K562 (cell line): ENCODE measurements around the gene MTMR4. TPM values are rescaled to one million over a fixed set of nuclear protein-coding genes. Genes with fewer than 3 reads are reported as not detected.
A peak's percentile ranks its signal among the peaks of the same experiment; 100 is the strongest.

Experiments
- ATAC-seq: fragments of 200-7000 bp; cut with Tn5 transposase; 3 replicates; pipeline ENCODE4 v1.9.1; 2020; ENCODE audit warnings: moderate library complexity
- BruUV-seq: library from RNA; stranded (reverse); fragments of 400-500 nt; replicated peaks from 2 replicates; lab custom pipeline; 2021; lab: Mats Ljungman, UMichigan
- CTCF ChIA-PET: fragments of 300-600 bp; formaldehyde crosslinking; extraction: SDS; loops from one replicate; lab custom pipeline; 2021; ENCODE audit warnings: low intra/inter-chr PET ratio; lab: Yijun Ruan, JAX
- POLR2A ChIA-PET: fragments of 300-600, 350-650 bp; sonication (Branson Sonifier 250); formaldehyde crosslinking; extraction: SDS; loops from one replicate; lab custom pipeline; 2021; ENCODE audit warnings: antibody characterized with exemption, inconsistent platforms; lab: Yijun Ruan, JAX
- DNase-seq, 4 experiments: peaks; one replicate each; pipeline versions ENCODE4 v3.0.0 to v3.0.0-alpha.2; 2011 to 2018; ENCODE audit warnings: low spot score in 3 of 4, mixed read lengths in 3 of 4; ENCODE audit errors: extremely low read depth in 1 of 4
- FAIRE-seq: peaks from 2 replicates; lab custom pipeline; 2011; peaks lifted over from hg19 to GRCh38; lab: Jason Lieb, UNC
- H2AFZ ChIP-seq: 2 replicates; pipeline ENCODE4 v1.6.0; 2011; ENCODE audit warnings: low read depth, low read length, control low read depth, inconsistent platforms
- H3K27ac ChIP-seq: fragments of 200-600 bp; 3 replicates; pipeline ENCODE4 v1.8.0; 2011; ENCODE audit warnings: low read depth, mild to moderate bottlenecking, control low read depth, inconsistent platforms, low read length, moderate library complexity, mixed read lengths; ENCODE audit errors: extremely low read depth
- H3K27me3 ChIP-seq, 2 experiments: fragments of 300-600 bp in 1 of 2; 2 replicates in 1 of 2; 3 replicates in 1 of 2; pipeline versions ENCODE4 v1.6.0 to v1.8.0; 2011; ENCODE audit warnings: inconsistent platforms in 2 of 2, low read length in 2 of 2, mild to moderate bottlenecking in 1 of 2, mixed read lengths in 1 of 2, moderate library complexity in 1 of 2; ENCODE audit not compliant: control insufficient read depth in 2 of 2, insufficient read depth in 2 of 2
- H3K36me3 ChIP-seq: fragments of 300-600 bp; 3 replicates; pipeline ENCODE4 v1.8.0; 2011; ENCODE audit warnings: mild to moderate bottlenecking, low read length, inconsistent platforms; ENCODE audit not compliant: control insufficient read depth, insufficient read depth
- H3K4me1 ChIP-seq, 2 experiments: fragments of 200-600 bp in 1 of 2; replicated peaks in 1 of 2; 2 replicates in 1 of 2; 3 replicates in 1 of 2; pipeline versions ENCODE4 v1.5.1 to v1.8.0; 2011; ENCODE audit warnings: inconsistent platforms in 2 of 2, low read length in 2 of 2, mild to moderate bottlenecking in 1 of 2, mixed read lengths in 1 of 2, moderate library complexity in 1 of 2; ENCODE audit not compliant: control insufficient read depth in 2 of 2, insufficient read depth in 2 of 2
- H3K4me2 ChIP-seq: 2 replicates; pipeline ENCODE4 v1.6.1; 2011; ENCODE audit warnings: low read length, control low read depth, inconsistent platforms, mixed read lengths; ENCODE audit not compliant: insufficient read depth
- H3K4me3 ChIP-seq: fragments of 200-600 bp; sonication (generic), shearing (Covaris generic); 2 replicates; pipeline ENCODE4 v1.5.1; 2016; ENCODE audit warnings: control low read depth, inconsistent platforms
- H3K79me2 ChIP-seq: fragments of 200-600 bp; 3 replicates; pipeline ENCODE4 v1.8.0; 2011; ENCODE audit warnings: low read length, inconsistent platforms; ENCODE audit not compliant: control insufficient read depth, insufficient read depth
- H3K9ac ChIP-seq, 2 experiments: 2 replicates each; pipeline versions ENCODE4 v1.6.0 to v1.6.1; 2011; ENCODE audit warnings: low read depth in 2 of 2, low read length in 2 of 2, control low read depth in 1 of 2, inconsistent platforms in 1 of 2, mild to moderate bottlenecking in 1 of 2, mixed read lengths in 1 of 2; ENCODE audit not compliant: insufficient read depth in 1 of 2
- H3K9me1 ChIP-seq: one replicate; pipeline ENCODE4 v1.6.0; 2011; ENCODE audit warnings: inconsistent platforms, mild to moderate bottlenecking, low read length, moderate library complexity; ENCODE audit not compliant: control insufficient read depth, insufficient read depth
- H3K9me3 ChIP-seq: replicated peaks from 2 replicates; pipeline ENCODE4 v1.5.1; 2011; ENCODE audit warnings: low read depth, low read length, inconsistent platforms; ENCODE audit not compliant: control insufficient read depth, insufficient read depth
- H4K20me1 ChIP-seq: replicated peaks from 2 replicates; pipeline ENCODE4 v1.6.1; 2011; ENCODE audit warnings: low read length, inconsistent platforms, mixed read lengths; ENCODE audit not compliant: control insufficient read depth, insufficient read depth
- ATF3 ChIP-seq, 2 experiments: fragments of 450-650 bp in 1 of 2; sonication (generic) in 1 of 2; formaldehyde crosslinking in 1 of 2; IDR thresholded peaks in 1 of 2; conservative IDR thresholded peaks in 1 of 2; 2 replicates each; pipeline versions ENCODE4 v1.6.1 to v1.8.1; 2016 to 2023; ENCODE audit warnings: mild to moderate bottlenecking in 2 of 2, moderate library complexity in 2 of 2, inconsistent platforms in 1 of 2, missing genetic modification reagents in 1 of 2
- CBX2 ChIP-seq: fragments of 200-600 bp; sonication (generic); IDR thresholded peaks from one replicate; pipeline ENCODE4 v1.6.1; 2012; ENCODE audit warnings: mild to moderate bottlenecking, low read length, inconsistent platforms; ENCODE audit not compliant: insufficient read depth, poor library complexity, severe bottlenecking
- EGR1 ChIP-seq: fragments of 450-650 bp; conservative IDR thresholded peaks from 2 replicates; pipeline ENCODE4 v1.6.1; 2017; ENCODE audit warnings: mild to moderate bottlenecking
- EZH2 ChIP-seq: IDR thresholded peaks from 2 replicates; pipeline ENCODE4 v1.6.1; 2012; ENCODE audit warnings: low read depth, mild to moderate bottlenecking, inconsistent platforms, low read length, borderline replicate concordance
- HDGF ChIP-seq: fragments of 450-650 bp; IDR thresholded peaks from 2 replicates; pipeline ENCODE4 v1.6.1; 2016
- NR1H2 ChIP-seq: sonication (generic); formaldehyde crosslinking; IDR thresholded peaks from 2 replicates; pipeline ENCODE4 v1.4.0; 2020; ENCODE audit warnings: mild to moderate bottlenecking, missing genetic modification reagents
- ZNF212 ChIP-seq: fragments of 450-650 bp; formaldehyde crosslinking; IDR thresholded peaks from 2 replicates; pipeline ENCODE4 v1.4.0; 2020; ENCODE audit warnings: mild to moderate bottlenecking
- ZNF551 ChIP-seq: fragments of 250-450 bp; sonication (Bioruptor Pico); IDR thresholded peaks from 2 replicates; pipeline ENCODE4 v1.5.0; 2021; ENCODE audit warnings: mild to moderate bottlenecking, moderate library complexity
- ZNF695 ChIP-seq: fragments of 450-650 bp; formaldehyde crosslinking; IDR thresholded peaks from 2 replicates; pipeline ENCODE4 v1.4.0; 2020; ENCODE audit warnings: mild to moderate bottlenecking, moderate library complexity
- WGBS: fragments of 100-300 bp; shearing (Covaris generic); methylation state at CpG from one replicate; pipeline ENCODE4 v1.1.6; 2016; ENCODE audit warnings: low coverage, mixed read lengths; ENCODE audit not compliant: insufficient coverage; ENCODE audit errors: missing lambda C conversion rate; 5-methylcytosine and 5-hydroxymethylcytosine counted together
- in situ Hi-C: fragments of 300-500 bp; cut with MboI; formaldehyde crosslinking; loops from 4 replicates; pipeline ENCODE4 v1.15.0; 2018; ENCODE audit warnings: inconsistent platforms, mixed read lengths
- intact Hi-C: fragments of 100-400 bp; cut with micrococcal nuclease; formaldehyde crosslinking; loops from 2 replicates; pipeline ENCODE4 v1.14.2; 2022
- polyA plus RNA-seq, 8 experiments: library from polyadenylated mRNA; depleted of rRNA in 4 of 8; stranded (reverse) in 5 of 8; unstranded in 3 of 8; fragments of >200 nt; fragmentation: Nextera tagmentation in 2 of 8; fragmentation: Illumina TruSeq in 1 of 8; extraction: Ambion mirVana in 2 of 8; extraction: Trizol in 1 of 8; gene quantifications; 2 replicates each; pipeline versions ENCODE4 v1.2.1 to v1.2.3, GENCODE V29; 2011 to 2014; ENCODE audit warnings: inconsistent platforms in 1 of 8, missing spikeins in 1 of 8
- total RNA-seq, 7 experiments: library from RNA; depleted of rRNA in 6 of 7; stranded (reverse); fragments of >200 nt in 6 of 7; fragmentation: Illumina TruSeq in 2 of 7; extraction: Trizol in 2 of 7; gene quantifications; 2 replicates each; pipeline versions ENCODE4 v1.2.1 to v1.2.3, GENCODE V29; 2011 to 2021; ENCODE audit warnings: low replicate concordance in 1 of 7

Gene MTMR4
- total and polyA plus RNA-seq, 9 of the 15 experiments (the other 6 are each of a cell fraction or from before 2014, with no cell fraction given) = 8.8 to 45.7 (median 28.7) TPM

- FAIRE-seq (no peak), DNase-seq (no peak), ATAC-seq (no peak)
- H3K4me2 ChIP-seq = no peak overlapping the region
- no peak overlapping the region for H3K27ac ChIP-seq
- POLR2A ChIA-PET = interaction anchor here (0.9 to 1.2 kb wide), 2 partner anchors 11 to 94 kb away, joined by 4 to 5 read pairs; no protein-coding TSS in a partner anchor
- CTCF ChIA-PET = no interaction called here
- TF ChIP-seq NR1H2 (CRISPR knock-in tag) = no peak
- TF ChIP-seq ATF3 (IDR thresholded peaks at IDR 0.05) = peak; percentile 24; the same call in 1 of the 2 replicates
- TF ChIP-seq ATF3 (CRISPR knock-in tag; conservative IDR thresholded peaks at IDR 0.05) = no peak
- no peak for TF ChIP-seq ZNF551
- TF ChIP-seq EZH2 = no peak
- peak; percentile 29; the same call in 1 of the 2 replicates for TF ChIP-seq EGR1
- no peak for TF ChIP-seq ZNF695 (CRISPR knock-in tag)
- no peak for TF ChIP-seq ZNF212 (CRISPR knock-in tag)
- no peak for TF ChIP-seq CBX2
- TF ChIP-seq HDGF = no peak
- no peak overlapping the region for H3K4me3 ChIP-seq
- peaks cover 0 to 22% of the 10 kb centered on the region in 2 experiments; a peak in 4 of 5 replicates for H3K4me1 ChIP-seq
- H3K36me3 ChIP-seq = no peaks in the 10 kb centered on the region
- H4K20me1 ChIP-seq = 0 out of 2 replicates have a peak, but pooled peaks cover 3% of the 10 kb centered on the region
- H3K9me3 ChIP-seq = no peaks in the 10 kb centered on the region
- BruUV-seq = no TSS peak
- intact Hi-C loops (no loop called here), in situ Hi-C loops (no loop called here)
- H3K27me3 ChIP-seq = peaks cover 7 to 29% of the 10 kb centered on the region in 2 experiments; a peak in 4 of 5 replicates
- no peaks in the 10 kb centered on the region for H3K9me1 ChIP-seq
- no peak overlapping the region for H2AFZ ChIP-seq
- no peaks in the 10 kb centered on the region for H3K79me2 ChIP-seq
- no peak overlapping the region for H3K9ac ChIP-seq
- 10% methylated on average over 4 of the region's 4 CpGs for WGBS
Observed at GRCh38 chr17:58537266-58537665, 22.8 kb upstream of the MTMR4 start.
